Upper lobe of left lung (tissue), 6 donors: Measurements from ENCODE around the gene TLN1. TPM values are rescaled to one million over a fixed set of nuclear protein-coding genes. Genes with fewer than 3 reads are reported as not detected.
A peak's percentile ranks its signal among the peaks of the same experiment; 100 is the strongest.

Experiments used
- ATAC-seq, 2 donors: fragments of 200-7000 bp; cut with Tn5 transposase; one replicate each; pipeline ENCODE4 v1.9.1; 2022; ENCODE audit warnings: mild to moderate bottlenecking in 2 of 2, moderate library complexity in 2 of 2; ENCODE audit not compliant: low FRiP score in 2 of 2
- DNase-seq, 2 donors: peaks; one replicate each; pipeline ENCODE4 v3.0.0-alpha.2; 2019 to 2020
- H3K27ac ChIP-seq, 4 donors: fragments of 200-600 bp; sonication (generic); one replicate each; pipeline ENCODE4 v1.5.1; 2016 to 2019
- H3K27me3 ChIP-seq, 4 donors: fragments of 200-600 bp; sonication (generic); one replicate each; pipeline ENCODE4 v1.5.1; 2017 to 2019
- H3K36me3 ChIP-seq, 4 donors: fragments of 200-600 bp; sonication (generic); one replicate each; pipeline ENCODE4 v1.5.1; 2016 to 2019
- H3K4me1 ChIP-seq, 4 donors: fragments of 200-600 bp; sonication (generic); one replicate each; pipeline ENCODE4 v1.5.1; 2018 to 2019
- H3K4me3 ChIP-seq, 4 donors: fragments of 200-600 bp; sonication (generic); one replicate each; pipeline ENCODE4 v1.5.1; 2017 to 2019; ENCODE audit warnings: mild to moderate bottlenecking in 2 of 4, moderate library complexity in 1 of 4
- H3K9me3 ChIP-seq, 4 donors: fragments of 200-600 bp; sonication (generic); one replicate each; pipeline ENCODE4 v1.5.1; 2018 to 2019
- CTCF ChIP-seq, 6 experiments: fragments of 450-650 bp in 4 of 6; fragments of 200-600 bp in 2 of 6; sonication (generic) in 2 of 6; IDR thresholded peaks; one replicate each; pipeline ENCODE4 v1.5.1; 2016 to 2019; ENCODE audit warnings: antibody characterized with exemption in 6 of 6
- EP300 ChIP-seq, 4 donors: sonication (generic); formaldehyde crosslinking; IDR thresholded peaks; one replicate each; pipeline ENCODE4 v1.5.1; 2017; ENCODE audit warnings: antibody characterized with exemption in 4 of 4, control low read depth in 2 of 4
- POLR2A ChIP-seq, 4 donors: fragments of 450-650 bp; IDR thresholded peaks; one replicate each; pipeline ENCODE4 v1.5.1; 2016 to 2017; ENCODE audit warnings: antibody characterized with exemption in 4 of 4, mild to moderate bottlenecking in 2 of 4
- POLR2AphosphoS5 ChIP-seq, 2 donors: sonication (generic); formaldehyde crosslinking; IDR thresholded peaks; one replicate each; pipeline ENCODE4 v1.5.1; 2017; ENCODE audit warnings: antibody characterized with exemption in 2 of 2
- WGBS, 2 donors: methylation state at CpG; one replicate each; pipeline ENCODE4 v1.1.5; 2017 to 2018; 5-methylcytosine and 5-hydroxymethylcytosine counted together
- total RNA-seq, 6 donors: library from RNA; depleted of rRNA in 4 of 6; stranded (reverse); fragments of >200 nt in 4 of 6; gene quantifications; one replicate each; pipeline versions ENCODE4 v1.1.0 to v1.2.1, GENCODE V29; 2016 to 2021
- donor health status: DM: no; HTN: no; CAD: no; lungs with moderate emphysema.
- donor health status: DM: no; HTN: yes; CAD: no; lungs with severe emphysema.

TLN1 gene
- total RNA-seq, 6 donors from 2014 or later, result 237 to 557 (median 325) TPM

- ATAC-seq (no peak), DNase-seq (peak in 1 of 2 donors; percentile 29)
- Histone ChIP-seq H3K4me3 (no peak overlapping the region), H3K4me1 (no peaks in the 10 kb centered on the region), H3K27me3 (no peaks in the 10 kb centered on the region), H3K27ac (no peak overlapping the region), H3K36me3 (peaks cover 81 to 98% (median 96%) of the 10 kb centered on the region in 4 donors), H3K9me3 (no peaks in the 10 kb centered on the region)
- WGBS, 2 donors, result 82 to 91% methylated on average over 5 to 7 of the region's 8 CpGs
- TF ChIP-seq POLR2A (IDR thresholded peaks at IDR 0.05) (no peak), POLR2AphosphoS5 (IDR thresholded peaks at IDR 0.05) (no peak), EP300 (IDR thresholded peaks at IDR 0.05) (no peak), CTCF (IDR thresholded peaks at IDR 0.05) (no peak)
Measured at GRCh38 chr9:35705372-35705771, 26.6 kb downstream of the TLN1 start.

- no peaks in the 10 kb centered on the region for H3K27me3 ChIP-seq
- H3K4me1 ChIP-seq, result no peaks in the 10 kb centered on the region
- TF ChIP-seq EP300 (IDR thresholded peaks at IDR 0.05) (no peak), POLR2AphosphoS5 (IDR thresholded peaks at IDR 0.05) (no peak), POLR2A (IDR thresholded peaks at IDR 0.05) (no peak), CTCF (IDR thresholded peaks at IDR 0.05) (no peak)
- no peak overlapping the region for H3K4me3 ChIP-seq
- 94 to 96% methylated on average over 22 to 26 of the region's 26 CpGs for WGBS, 2 donors
- no peaks in the 10 kb centered on the region for H3K9me3 ChIP-seq
- ATAC-seq (no peak), DNase-seq (peak in 1 of 2 donors; percentile 48)
- H3K27ac ChIP-seq, result peak overlapping the region in 2 of 4 donors; percentile 14 to 20
- H3K36me3 ChIP-seq, result peaks cover 88 to 100% (median 100%) of the 10 kb centered on the region in 4 donors
Measured at GRCh38 chr9:35703906-35704672, 27.9 kb downstream of the TLN1 start.

- peaks cover 94 to 100% (median 100%) of the 10 kb centered on the region in 4 donors for H3K36me3 ChIP-seq
- H3K4me3 ChIP-seq, result no peak overlapping the region
- H3K4me1 ChIP-seq, result peaks cover under 1 to 2% (median 1%) of the 10 kb centered on the region in 4 donors
- H3K27ac ChIP-seq, result no peak overlapping the region
- H3K9me3 ChIP-seq, result no peaks in the 10 kb centered on the region
- ATAC-seq, result no peak
- TF ChIP-seq CTCF (IDR thresholded peaks at IDR 0.05) (no peak), EP300 (IDR thresholded peaks at IDR 0.05) (no peak), POLR2AphosphoS5 (IDR thresholded peaks at IDR 0.05) (no peak)
- H3K27me3 ChIP-seq, result no peaks in the 10 kb centered on the region
- no peak for DNase-seq
- WGBS, 2 donors, result 97% methylated on average over 6 to 7 of the region's 7 CpGs
Measured at GRCh38 chr9:35702696-35703095, 29.3 kb downstream of the TLN1 start.

- H3K4me1 ChIP-seq, result peaks cover 8 to 20% (median 19%) of the 10 kb centered on the region in 4 donors
- DNase-seq (no peak), ATAC-seq (no peak)
- peaks cover 81 to 100% (median 95%) of the 10 kb centered on the region in 4 donors for H3K36me3 ChIP-seq
- no peaks in the 10 kb centered on the region for H3K9me3 ChIP-seq
- no peak for TF ChIP-seq POLR2AphosphoS5 (IDR thresholded peaks at IDR 0.05)
- no peak for TF ChIP-seq EP300 (IDR thresholded peaks at IDR 0.05)
- TF ChIP-seq CTCF (IDR thresholded peaks at IDR 0.05), result no peak
- TF ChIP-seq POLR2A (IDR thresholded peaks at IDR 0.05), result no peak
- no peaks in the 10 kb centered on the region for H3K27me3 ChIP-seq
- no peak overlapping the region for H3K27ac ChIP-seq
- no peak overlapping the region for H3K4me3 ChIP-seq
Measured at GRCh38 chr9:35700942-35701341, 31.1 kb downstream of the TLN1 start.

GRCh38 chr9:35700031-35700430 is 32.0 kb downstream of the TLN1 start:
- ATAC-seq, result no peak
- DNase-seq, result no peak
- WGBS, 2 donors, result 87 to 90% methylated on average over 11 of the region's 11 CpGs
- Histone ChIP-seq H3K9me3 (no peaks in the 10 kb centered on the region), H3K4me3 (no peak overlapping the region), H3K4me1 (peaks cover 8 to 27% (median 20%) of the 10 kb centered on the region in 4 donors), H3K36me3 (peaks cover 72 to 95% (median 89%) of the 10 kb centered on the region in 4 donors), H3K27ac (no peak overlapping the region), H3K27me3 (no peaks in the 10 kb centered on the region)
- TF ChIP-seq POLR2A (IDR thresholded peaks at IDR 0.05) (no peak), EP300 (IDR thresholded peaks at IDR 0.05) (no peak)
